ENCODE data around the gene ARHGEF9.

The ARHGEF9 gene

GRCh38 chrX:63744850-63745394 lies 40.1 kb downstream of the ARHGEF9 start:
- DNase-seq = no peak

GRCh38 chrX:63743596-63743995 lies 41.4 kb downstream of the ARHGEF9 start:
- no peak for DNase-seq

GRCh38 chrX:63740382-63740781 lies 44.6 kb downstream of the ARHGEF9 start:
- no peak for DNase-seq

- no peak for DNase-seq
These were observed 45.1 kb downstream of the ARHGEF9 start for GRCh38 chrX:63739885-63740284.

- no peak for DNase-seq
These were observed 46.3 kb downstream of the ARHGEF9 start for GRCh38 chrX:63738696-63739095.

GRCh38 chrX:63737131-63737921 lies 47.7 kb downstream of the ARHGEF9 start:
- no peak for DNase-seq

GRCh38 chrX:63735882-63736281 lies 49.1 kb downstream of the ARHGEF9 start:
- no peak for DNase-seq

GRCh38 chrX:63720293-63720692 lies 64.7 kb downstream of the ARHGEF9 start:
- no peak for DNase-seq

GRCh38 chrX:63719633-63720032 lies 65.4 kb downstream of the ARHGEF9 start:
- no peak for DNase-seq

GRCh38 chrX:63718010-63718694 lies 66.9 kb downstream of the ARHGEF9 start:
- no peak for DNase-seq

GRCh38 chrX:63713526-63713925 lies 71.5 kb downstream of the ARHGEF9 start:
- DNase-seq = no peak

- DNase-seq = no peak
These were observed 76.2 kb downstream of the ARHGEF9 start for GRCh38 chrX:63708801-63709200.

GRCh38 chrX:63702556-63702955 lies 82.5 kb downstream of the ARHGEF9 start:
- DNase-seq = no peak

- DNase-seq = no peak
These were observed 97.9 kb downstream of the ARHGEF9 start for GRCh38 chrX:63686878-63687714.

GRCh38 chrX:63680423-63680822 lies 104.6 kb downstream of the ARHGEF9 start:
- DNase-seq = no peak

GRCh38 chrX:63679432-63679831 lies 105.6 kb downstream of the ARHGEF9 start:
- no peak for DNase-seq

- no peak for DNase-seq
These were observed 109.3 kb downstream of the ARHGEF9 start for GRCh38 chrX:63675716-63676115.

GRCh38 chrX:63673896-63674295 lies 111.1 kb downstream of the ARHGEF9 start:
- DNase-seq = no peak

GRCh38 chrX:63664741-63665140 lies 120.3 kb downstream of the ARHGEF9 start:
- DNase-seq = no peak

- no peak for DNase-seq
These were observed 120.9 kb downstream of the ARHGEF9 start for GRCh38 chrX:63664083-63664482.

GRCh38 chrX:63661676-63662075 lies 123.3 kb downstream of the ARHGEF9 start:
- no peak for DNase-seq

GRCh38 chrX:63658920-63659319 lies 126.1 kb downstream of the ARHGEF9 start:
- no peak for DNase-seq

- DNase-seq = no peak
These were observed 127.2 kb downstream of the ARHGEF9 start for GRCh38 chrX:63657821-63658220.

All from CD4-positive, alpha-beta T cell treated with Interleukin-17A for 4 hours (primary cell).